ENCODE measurements around the gene DYTN.
A peak's percentile ranks its signal among the peaks of the same experiment; 100 is the strongest.

Gene DYTN, protein sequence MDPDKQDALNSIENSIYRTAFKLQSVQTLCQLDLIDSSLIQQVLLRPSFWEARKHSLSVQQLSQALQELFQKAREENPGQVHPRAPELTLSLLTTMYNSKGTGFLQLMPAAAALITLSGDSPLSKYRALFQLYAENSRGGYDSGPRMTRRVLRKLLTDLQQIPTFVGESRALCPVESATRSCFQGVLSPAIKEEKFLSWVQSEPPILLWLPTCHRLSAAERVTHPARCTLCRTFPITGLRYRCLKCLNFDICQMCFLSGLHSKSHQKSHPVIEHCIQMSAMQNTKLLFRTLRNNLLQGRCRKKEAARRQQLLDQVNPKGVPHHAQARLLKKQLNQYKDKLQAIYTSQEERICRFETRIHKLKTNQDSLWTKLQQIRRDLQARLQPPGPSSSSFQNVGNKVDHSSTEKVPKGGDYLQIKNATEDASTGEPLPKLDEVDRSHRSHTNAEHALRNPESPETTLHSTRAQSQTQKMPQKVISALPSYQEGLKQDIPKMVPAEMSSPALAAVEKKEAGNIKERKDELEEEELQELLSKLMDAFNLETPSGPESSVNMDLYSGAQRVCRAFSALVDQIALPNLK

DNA sequence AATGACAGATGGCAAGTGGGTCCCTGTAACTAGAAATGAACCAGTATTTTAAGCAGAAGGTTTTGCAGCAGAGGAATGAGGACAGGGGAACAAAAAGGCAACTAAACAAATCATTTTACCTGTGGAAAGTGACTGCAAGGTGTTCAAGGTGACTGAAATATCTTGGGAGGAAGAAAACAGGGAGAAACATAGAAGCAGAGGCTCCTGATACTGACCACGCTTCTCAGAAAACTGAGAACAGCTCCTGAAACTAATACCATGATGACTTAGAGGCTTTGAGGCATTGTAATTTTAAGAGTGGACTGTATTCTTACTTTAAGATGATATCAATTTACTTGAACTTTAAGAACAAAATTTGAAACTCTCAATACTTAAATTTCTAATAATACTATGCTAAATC is at the start of gene DYTN:
Gene DYTN (minus strand): TSS at position 101 of the 400 bp plus-strand sequence. CDS start 117 bp downstream, outside the sequence.
- H3K9me3 ChIP-seq (ENCODE audit: control insufficient read depth, low read length) = no peaks in the 10 kb centered on the region
- H2AFZ ChIP-seq = no peak within 1 kb of the TSS
- H3K79me2 ChIP-seq = no peaks in the 10 kb centered on the region
- H3K4me1 ChIP-seq = peaks cover 6% of the 10 kb centered on the region
- no peak within 1 kb of the TSS for H3K9ac ChIP-seq
- no peak for TF ChIP-seq CTCF (IDR thresholded peaks at IDR 0.05)
- H3K27me3 ChIP-seq (ENCODE audit: control insufficient read depth, insufficient read depth, low read length) = no peaks in the 10 kb centered on the region
- no peak within 1 kb of the TSS for H3K4me2 ChIP-seq (ENCODE audit: low read length)
- H3K4me3 ChIP-seq (ENCODE audit: low read depth, low read length) = no peak within 1 kb of the TSS
- no peak within 1 kb of the TSS for H3K27ac ChIP-seq
- no peaks in the 10 kb centered on the region for H3K36me3 ChIP-seq (ENCODE audit: control insufficient read depth, insufficient read depth, low read length)

DNA sequence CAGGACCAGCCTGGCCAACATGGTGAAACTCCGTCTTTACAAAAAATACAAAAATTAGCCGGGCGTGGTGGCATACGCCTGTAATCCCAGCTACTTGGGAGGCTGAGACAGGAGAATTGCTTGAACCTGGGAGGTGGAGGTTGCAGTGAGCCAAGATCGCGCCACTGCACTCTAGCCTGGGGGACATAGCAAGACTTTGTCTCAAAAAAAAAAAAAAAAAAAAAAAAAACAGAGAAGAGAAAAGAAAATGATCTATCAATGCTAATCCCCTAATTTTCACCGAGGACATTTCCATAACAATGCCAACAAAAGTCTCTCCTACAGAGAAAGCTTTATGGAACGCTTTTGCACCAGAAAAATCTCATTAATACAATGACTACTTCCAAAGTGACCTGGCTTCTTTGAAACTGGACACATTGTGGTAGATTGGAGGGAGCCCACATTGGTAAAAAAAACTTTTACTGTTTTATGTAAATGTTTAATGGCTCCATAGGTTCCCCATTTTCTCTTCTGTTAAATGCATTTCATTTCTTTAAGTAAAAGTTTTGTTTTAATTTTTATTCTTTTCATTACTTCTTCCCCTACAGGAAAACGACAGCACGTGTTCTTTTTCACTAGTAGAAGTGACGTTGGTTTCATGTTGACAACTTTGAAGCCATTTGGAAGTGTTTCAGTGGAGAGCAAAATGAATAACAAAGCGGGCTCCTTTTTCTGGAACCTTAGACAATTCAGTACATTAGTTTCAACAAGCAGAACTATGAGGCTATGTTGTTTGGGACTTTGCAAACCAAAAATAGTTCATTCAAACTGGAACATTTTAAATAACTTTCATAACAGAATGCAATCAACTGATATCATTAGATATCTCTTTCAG is 48.1 kb upstream of the DYTN start:
- Histone ChIP-seq H3K79me2 (peaks cover 15% of the 10 kb centered on the region), H3K4me3 (ENCODE audit: low read depth, low read length) (peak overlapping the region; percentile 98), H3K36me3 (ENCODE audit: control insufficient read depth, insufficient read depth, low read length) (no peaks in the 10 kb centered on the region), H3K9me3 (ENCODE audit: control insufficient read depth, low read length) (no peaks in the 10 kb centered on the region), H3K4me1 (peaks cover 7% of the 10 kb centered on the region), H3K27me3 (ENCODE audit: control insufficient read depth, insufficient read depth, low read length) (no peaks in the 10 kb centered on the region), H3K9ac (peak overlapping the region; percentile 30), H2AFZ (peak overlapping the region; percentile 95), H3K27ac (peak overlapping the region; percentile 89), H3K4me2 (ENCODE audit: low read length) (peak overlapping the region; percentile 74)
- TF ChIP-seq CTCF (IDR thresholded peaks at IDR 0.05) = no peak

- Histone ChIP-seq H3K9ac (peak within 1 kb of the TSS; percentile 30), H3K27me3 (ENCODE audit: control insufficient read depth, insufficient read depth, low read length) (no peaks in the 10 kb centered on the region), H3K27ac (peak within 1 kb of the TSS; percentile 89), H3K4me3 (ENCODE audit: low read depth, low read length) (peak within 1 kb of the TSS; percentile 98), H3K4me2 (ENCODE audit: low read length) (peak within 1 kb of the TSS; percentile 74), H3K36me3 (ENCODE audit: control insufficient read depth, insufficient read depth, low read length) (no peaks in the 10 kb centered on the region), H3K9me3 (ENCODE audit: control insufficient read depth, low read length) (no peaks in the 10 kb centered on the region), H3K4me1 (peaks cover 7% of the 10 kb centered on the region), H2AFZ (peak within 1 kb of the TSS; percentile 95), H3K79me2 (peaks cover 15% of the 10 kb centered on the region)
- TF ChIP-seq CTCF (IDR thresholded peaks at IDR 0.05) = no peak
Measured at GRCh38 chr2:206765242-206766056, 47.3 kb upstream of the DYTN start, which contains the start of the genes FASTKD2 and MDH1B. TSS of gene FASTKD2 (plus strand) at chr2:206765606. CDS start at chr2:206766694, 1,088 bp downstream. TSS of gene MDH1B (minus strand) at chr2:206765328. CDS start at chr2:206765271, 57 bp downstream.

DNA sequence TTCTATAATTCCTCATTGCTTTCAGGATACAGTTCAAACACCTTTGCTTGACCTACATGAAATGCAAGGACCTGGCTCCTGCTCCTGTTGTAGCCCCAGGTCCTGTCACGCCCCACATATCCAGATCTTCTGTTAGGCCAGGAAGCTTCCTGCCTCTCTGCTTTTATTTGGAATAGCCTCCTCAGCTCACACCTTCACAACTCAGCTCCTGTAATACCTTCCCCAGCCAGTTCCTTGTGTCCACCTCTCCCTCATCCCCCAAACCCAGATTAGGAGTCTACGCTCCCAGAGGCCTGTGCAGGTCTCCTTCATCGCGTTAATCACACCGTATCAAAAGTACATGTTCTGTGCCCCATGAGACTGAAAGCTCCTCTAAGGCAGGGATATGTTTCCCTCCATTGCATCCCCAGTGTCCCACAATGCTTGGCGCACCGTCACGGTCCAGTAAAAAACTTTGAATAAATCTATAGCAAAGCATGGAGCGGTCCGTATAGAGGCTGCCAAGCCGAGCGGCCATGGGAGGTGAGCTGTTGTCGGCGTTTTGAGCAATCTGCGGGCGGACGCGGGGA is 46.6 kb upstream of the DYTN start:
- H3K36me3 ChIP-seq (ENCODE audit: control insufficient read depth, insufficient read depth, low read length) = no peaks in the 10 kb centered on the region
- no peaks in the 10 kb centered on the region for H3K27me3 ChIP-seq (ENCODE audit: control insufficient read depth, insufficient read depth, low read length)
- no peak for TF ChIP-seq CTCF (IDR thresholded peaks at IDR 0.05)
- peak overlapping the region; percentile 74 for H3K4me2 ChIP-seq (ENCODE audit: low read length)
- H3K27ac ChIP-seq = peak overlapping the region; percentile 89
- H3K9me3 ChIP-seq (ENCODE audit: control insufficient read depth, low read length) = no peaks in the 10 kb centered on the region
- H3K4me1 ChIP-seq = peaks cover 7% of the 10 kb centered on the region
- peak overlapping the region; percentile 95 for H2AFZ ChIP-seq
- peaks cover 15% of the 10 kb centered on the region for H3K79me2 ChIP-seq
- peak overlapping the region; percentile 30 for H3K9ac ChIP-seq
- H3K4me3 ChIP-seq (ENCODE audit: low read depth, low read length) = peak overlapping the region; percentile 98

Measured in parathyroid adenoma (tissue), 2 donors.